Kasumi-1 (cell line): ENCODE data around the gene KLHL12.

Experiments
- DNase-seq, 2 experiments: peaks; one replicate each; lab custom pipeline; 2025; lab: John Stamatoyannopoulos, UW

Gene KLHL12

GRCh38 chr1:202926581-202927491 lies at the start of gene KLHL12:
KLHL12 (minus strand) TSS chr1:202927234; CDS start chr1:202925162, 2,072 bp downstream.
- peak; percentile 94 to 96 for DNase-seq

- DNase-seq = peak in 1 of 2 experiments; percentile 6
Observed at GRCh38 chr1:202976633-202977032, 49.6 kb upstream of the KLHL12 start.

- DNase-seq = no peak
Observed at GRCh38 chr1:202974856-202975255, 47.8 kb upstream of the KLHL12 start.

GRCh38 chr1:202972046-202972445 lies 45.0 kb upstream of the KLHL12 start:
- no peak for DNase-seq

- DNase-seq = peak; percentile 99
Observed at GRCh38 chr1:202968895-202969295, 41.9 kb upstream of the KLHL12 start.

- DNase-seq = no peak
Observed at GRCh38 chr1:202968351-202968750, 41.3 kb upstream of the KLHL12 start.

GRCh38 chr1:202967684-202968281 lies 40.7 kb upstream of the KLHL12 start:
- DNase-seq = peak; percentile 28 to 33

- DNase-seq = no peak
Observed at GRCh38 chr1:202966006-202966898, 39.2 kb upstream of the KLHL12 start.

- DNase-seq = no peak
Observed at GRCh38 chr1:202965422-202965821, 38.4 kb upstream of the KLHL12 start.

- DNase-seq = no peak
Observed at GRCh38 chr1:202964791-202965410, 37.9 kb upstream of the KLHL12 start.

GRCh38 chr1:202961220-202961880 lies 34.3 kb upstream of the KLHL12 start:
- DNase-seq = no peak

GRCh38 chr1:202959276-202959620 lies 32.2 kb upstream of the KLHL12 start:
- peak; percentile 28 to 42 for DNase-seq

- peak; percentile 3 to 25 for DNase-seq
Observed at GRCh38 chr1:202958544-202959275, 31.7 kb upstream of the KLHL12 start.

GRCh38 chr1:202957733-202958543 lies 30.9 kb upstream of the KLHL12 start, which contains the start of gene ADIPOR1:
ADIPOR1 (minus strand) TSS chr1:202958312; CDS start chr1:202951070, 7,242 bp downstream.
- DNase-seq = peak; percentile 79 to 82

- no peak for DNase-seq
Observed at GRCh38 chr1:202956969-202957368, 29.9 kb upstream of the KLHL12 start.

- DNase-seq = no peak
Observed at GRCh38 chr1:202954057-202954745, 27.2 kb upstream of the KLHL12 start.

- DNase-seq = no peak
Observed at GRCh38 chr1:202953392-202953791, 26.4 kb upstream of the KLHL12 start.

- peak; percentile 92 to 94 for DNase-seq
Observed at GRCh38 chr1:202952818-202953217, 25.8 kb upstream of the KLHL12 start.

GRCh38 chr1:202952099-202952498 lies 25.1 kb upstream of the KLHL12 start:
- no peak for DNase-seq
